Vagina (tissue), 2 donors: ENCODE results near the gene SLC29A3.
"Not testable (repeated sequence)": the region's sequence is repeated elsewhere in the genome, so short reads cannot be mapped to it uniquely, and the experiment has no call there.

Experiments
- CTCF ChIP-seq, 3 experiments: fragments of 450-650 bp in 2 of 3; fragments of 200-600 bp in 1 of 3; sonication (generic) in 1 of 3; IDR thresholded peaks; one replicate each; pipeline ENCODE4 v1.5.1; 2017 to 2019; ENCODE audit warnings: antibody characterized with exemption in 3 of 3, mild to moderate bottlenecking in 2 of 3, moderate library complexity in 2 of 3
- POLR2A ChIP-seq, 2 donors: fragments of 450-650 bp; IDR thresholded peaks; one replicate each; pipeline ENCODE4 v1.6.1; 2017; ENCODE audit warnings: antibody characterized with exemption in 2 of 2, mild to moderate bottlenecking in 2 of 2, moderate library complexity in 2 of 2

GRCh38 chr10:71296811-71297210 lies 22.2 kb upstream of the SLC29A3 start:
- TF ChIP-seq CTCF, POLR2A (IDR thresholded peaks at IDR 0.05): not testable (repeated sequence)
